Testis (tissue), 3 donors: ENCODE results near the gene PDE6A. TPM values are rescaled to one million over a fixed set of nuclear protein-coding genes. Genes with fewer than 3 reads are reported as not detected.
A peak's percentile ranks its signal among the peaks of the same experiment; 100 is the strongest.

Source experiments
- DNase-seq: peaks from one replicate; pipeline ENCODE4 v3.0.0-alpha.2; 2019
- H3K27ac ChIP-seq, 2 donors: fragments of 200-600 bp; sonication (generic); one replicate each; pipeline ENCODE4 v1.5.1; 2019
- H3K27me3 ChIP-seq: fragments of 200-600 bp; sonication (generic); one replicate; pipeline ENCODE4 v1.5.1; 2019
- H3K36me3 ChIP-seq: fragments of 200-600 bp; sonication (generic); one replicate; pipeline ENCODE4 v1.5.1; 2017; ENCODE audit warnings: low read depth; ENCODE audit errors: missing control alignments
- H3K4me1 ChIP-seq: fragments of 200-600 bp; sonication (generic); one replicate; pipeline ENCODE4 v1.5.1; 2019
- H3K4me3 ChIP-seq, 2 donors: fragments of 200-600 bp; sonication (generic); one replicate each; pipeline ENCODE4 v1.5.1; 2017 to 2019
- H3K9me3 ChIP-seq: fragments of 200-600 bp; sonication (generic); one replicate; pipeline ENCODE4 v1.5.1; 2017
- CTCF ChIP-seq, 3 experiments: fragments of 450-650 bp in 2 of 3; fragments of 200-600 bp in 1 of 3; sonication (generic) in 1 of 3; IDR thresholded peaks; one replicate each; pipeline ENCODE4 v1.5.1; 2016 to 2019; ENCODE audit warnings: antibody characterized with exemption in 3 of 3, mild to moderate bottlenecking in 2 of 3, moderate library complexity in 1 of 3
- POLR2A ChIP-seq: fragments of 450-650 bp; IDR thresholded peaks from one replicate; pipeline ENCODE4 v1.6.1; 2017; ENCODE audit warnings: antibody characterized with exemption, mild to moderate bottlenecking, moderate library complexity
- WGBS, 2 donors: methylation state at CpG; one replicate each; pipeline ENCODE4 v1.1.5; 2018; 5-methylcytosine and 5-hydroxymethylcytosine counted together
- intact Hi-C: fragments of 100-400 bp; cut with DNase I; formaldehyde crosslinking; loops from one replicate; pipeline ENCODE4 v1.15.1; 2023; ENCODE audit warnings: low total_unique reads
- polyA plus RNA-seq: library from polyadenylated mRNA; stranded (reverse); fragments of 350-450 nt; fragmentation: Illumina TruSeq; extraction: RNeasy Lipid Tissue Mini Kit (QIAGEN cat#74804); gene quantifications from one replicate; pipeline ENCODE4 v1.2.3, GENCODE V29; 2014; ENCODE audit warnings: low read depth, low replicate concordance; ENCODE audit not compliant: insufficient read depth
- total RNA-seq, 2 donors: library from RNA; depleted of rRNA; stranded (reverse); fragments of >200 nt; gene quantifications; one replicate each; pipeline ENCODE4 v1.2.3, GENCODE V29; 2016

The PDE6A gene
- total and polyA plus RNA-seq, 3 donors from 2014 or later = 2.9 to 4.6 (median 3.2) TPM

GRCh38 chr5:149894237-149894636, 50.4 kb downstream of the PDE6A start:
- Histone ChIP-seq H3K4me3 (no peak overlapping the region), H3K36me3 (no peaks in the 10 kb centered on the region), H3K9me3 (no peaks in the 10 kb centered on the region), H3K4me1 (peaks cover 2% of the 10 kb centered on the region), H3K27ac (no peak overlapping the region), H3K27me3 (no peaks in the 10 kb centered on the region)
- intact Hi-C loops = no loop called here
- 90 to 95% methylated on average over 1 of the region's 1 CpG for WGBS, 2 donors
- DNase-seq = no peak
- TF ChIP-seq CTCF (IDR thresholded peaks at IDR 0.05) (no peak), POLR2A (no peak)

GRCh38 chr5:149893403-149893931, 51.1 kb downstream of the PDE6A start:
- TF ChIP-seq CTCF (IDR thresholded peaks at IDR 0.05) (no peak), POLR2A (no peak)
- Histone ChIP-seq H3K4me3 (no peak overlapping the region), H3K36me3 (no peaks in the 10 kb centered on the region), H3K9me3 (no peaks in the 10 kb centered on the region), H3K27ac (no peak overlapping the region), H3K27me3 (no peaks in the 10 kb centered on the region), H3K4me1 (peaks cover 4% of the 10 kb centered on the region)
- intact Hi-C loops = no loop called here
- no peak for DNase-seq
- 95 to 96% methylated on average over 1 of the region's 1 CpG for WGBS, 2 donors

GRCh38 chr5:149892594-149892993, 52.0 kb downstream of the PDE6A start:
- no peak for DNase-seq
- 88 to 96% methylated on average over 5 of the region's 5 CpGs for WGBS, 2 donors
- Histone ChIP-seq H3K27me3 (no peaks in the 10 kb centered on the region), H3K36me3 (no peaks in the 10 kb centered on the region), H3K4me1 (peaks cover 12% of the 10 kb centered on the region), H3K9me3 (no peaks in the 10 kb centered on the region), H3K27ac (no peak overlapping the region), H3K4me3 (no peak overlapping the region)
- no peak for TF ChIP-seq POLR2A
- no peak for TF ChIP-seq CTCF (IDR thresholded peaks at IDR 0.05)
- intact Hi-C loops = no loop called here

- Histone ChIP-seq H3K4me1 (peaks cover 16% of the 10 kb centered on the region), H3K36me3 (no peaks in the 10 kb centered on the region), H3K4me3 (no peak overlapping the region), H3K27me3 (no peaks in the 10 kb centered on the region), H3K27ac (peak overlapping the region in 1 of 2 donors; percentile 68), H3K9me3 (no peaks in the 10 kb centered on the region)
- 33 to 52% methylated on average over 1 of the region's 1 CpG for WGBS, 2 donors
- no peak for TF ChIP-seq POLR2A
- no peak for TF ChIP-seq CTCF (IDR thresholded peaks at IDR 0.05)
- intact Hi-C loops = no loop called here
- no peak for DNase-seq
Observed at GRCh38 chr5:149888280-149888679, 56.3 kb downstream of the PDE6A start.

- H3K36me3 ChIP-seq = no peaks in the 10 kb centered on the region
- no peak for TF ChIP-seq CTCF (IDR thresholded peaks at IDR 0.05)
- TF ChIP-seq POLR2A = no peak
- peak; percentile 72 for DNase-seq
- 22 to 58% methylated on average over 8 to 10 of the region's 10 CpGs for WGBS, 2 donors
- intact Hi-C loops = no loop called here
- peaks cover 16% of the 10 kb centered on the region for H3K4me1 ChIP-seq
- peak overlapping the region; percentile 63 to 68 for H3K27ac ChIP-seq
- H3K9me3 ChIP-seq = no peaks in the 10 kb centered on the region
- H3K4me3 ChIP-seq = no peak overlapping the region
- H3K27me3 ChIP-seq = no peaks in the 10 kb centered on the region
Observed at GRCh38 chr5:149887622-149888183, 56.9 kb downstream of the PDE6A start.
